ENCODE measurements around the gene BUD31.

BUD31 gene

GRCh38 chr7:99395616-99396327, 13.0 kb upstream of the BUD31 start:
- no peaks in the 10 kb centered on the region for H3K27me3 ChIP-seq (ENCODE audit: insufficient read depth, insufficient read length)
- no peak overlapping the region for H3K9ac ChIP-seq (ENCODE audit: insufficient read length, low read depth)
- no peak for TF ChIP-seq SUZ12 (IDR thresholded peaks at IDR 0.05; ENCODE audit: extremely low read depth, insufficient read depth, insufficient read length)
- TF ChIP-seq ZNF274 (IDR thresholded peaks at IDR 0.05; ENCODE audit: low read depth, low read length) = no peak
- no peak for TF ChIP-seq YY1 (IDR thresholded peaks at IDR 0.05; ENCODE audit: insufficient read depth, insufficient read length)
- no peaks in the 10 kb centered on the region for H3K9me3 ChIP-seq (ENCODE audit: insufficient read depth, low read length)
- DNase-seq (ENCODE audit: low read depth, low spot score) = no peak
- H3K4me3 ChIP-seq (ENCODE audit: insufficient read length, low read depth) = no peak overlapping the region
- peaks cover 13% of the 10 kb centered on the region for H3K4me1 ChIP-seq (ENCODE audit: insufficient read depth, insufficient read length)
- peaks cover 87% of the 10 kb centered on the region for H3K36me3 ChIP-seq (ENCODE audit: insufficient read depth, insufficient read length, low read length)

- H3K9me3 ChIP-seq (ENCODE audit: insufficient read depth, low read length) = no peaks in the 10 kb centered on the region
- no peak overlapping the region for H3K4me3 ChIP-seq (ENCODE audit: insufficient read length, low read depth)
- no peak overlapping the region for H3K9ac ChIP-seq (ENCODE audit: insufficient read length, low read depth)
- no peaks in the 10 kb centered on the region for H3K27me3 ChIP-seq (ENCODE audit: insufficient read depth, insufficient read length)
- no peak for DNase-seq (ENCODE audit: low read depth, low spot score)
- H3K4me1 ChIP-seq (ENCODE audit: insufficient read depth, insufficient read length) = peaks cover 13% of the 10 kb centered on the region
- TF ChIP-seq ZNF274 (IDR thresholded peaks at IDR 0.05; ENCODE audit: low read depth, low read length) = no peak
- no peak for TF ChIP-seq SUZ12 (IDR thresholded peaks at IDR 0.05; ENCODE audit: extremely low read depth, insufficient read depth, insufficient read length)
- no peak for TF ChIP-seq YY1 (IDR thresholded peaks at IDR 0.05; ENCODE audit: insufficient read depth, insufficient read length)
- peaks cover 86% of the 10 kb centered on the region for H3K36me3 ChIP-seq (ENCODE audit: insufficient read depth, insufficient read length, low read length)
Observed at GRCh38 chr7:99396418-99397296, 12.1 kb upstream of the BUD31 start.

- TF ChIP-seq YY1 (IDR thresholded peaks at IDR 0.05; ENCODE audit: insufficient read depth, insufficient read length) = no peak
- no peak for TF ChIP-seq SUZ12 (IDR thresholded peaks at IDR 0.05; ENCODE audit: extremely low read depth, insufficient read depth, insufficient read length)
- TF ChIP-seq ZNF274 (IDR thresholded peaks at IDR 0.05; ENCODE audit: low read depth, low read length) = no peak
- no peaks in the 10 kb centered on the region for H3K27me3 ChIP-seq (ENCODE audit: insufficient read depth, insufficient read length)
- H3K36me3 ChIP-seq (ENCODE audit: insufficient read depth, insufficient read length, low read length) = peaks cover 86% of the 10 kb centered on the region
- no peaks in the 10 kb centered on the region for H3K9me3 ChIP-seq (ENCODE audit: insufficient read depth, low read length)
- DNase-seq (ENCODE audit: low read depth, low spot score) = no peak
- H3K9ac ChIP-seq (ENCODE audit: insufficient read length, low read depth) = no peak overlapping the region
- no peak overlapping the region for H3K4me3 ChIP-seq (ENCODE audit: insufficient read length, low read depth)
- peaks cover 10% of the 10 kb centered on the region for H3K4me1 ChIP-seq (ENCODE audit: insufficient read depth, insufficient read length)
Observed at GRCh38 chr7:99397297-99397983, 11.3 kb upstream of the BUD31 start.

GRCh38 chr7:99398891-99399445, 9.8 kb upstream of the BUD31 start:
- Histone ChIP-seq H3K9me3 (ENCODE audit: insufficient read depth, low read length) (no peaks in the 10 kb centered on the region), H3K4me3 (ENCODE audit: insufficient read length, low read depth) (no peak overlapping the region), H3K36me3 (ENCODE audit: insufficient read depth, insufficient read length, low read length) (peaks cover 92% of the 10 kb centered on the region), H3K9ac (ENCODE audit: insufficient read length, low read depth) (no peak overlapping the region), H3K27me3 (ENCODE audit: insufficient read depth, insufficient read length) (no peaks in the 10 kb centered on the region), H3K4me1 (ENCODE audit: insufficient read depth, insufficient read length) (peaks cover 4% of the 10 kb centered on the region)
- DNase-seq (ENCODE audit: low read depth, low spot score) = no peak
- TF ChIP-seq YY1 (IDR thresholded peaks at IDR 0.05; ENCODE audit: insufficient read depth, insufficient read length) = no peak
- TF ChIP-seq SUZ12 (IDR thresholded peaks at IDR 0.05; ENCODE audit: extremely low read depth, insufficient read depth, insufficient read length) = no peak
- TF ChIP-seq ZNF274 (IDR thresholded peaks at IDR 0.05; ENCODE audit: low read depth, low read length) = no peak

- no peak for DNase-seq (ENCODE audit: low read depth, low spot score)
- H3K36me3 ChIP-seq (ENCODE audit: insufficient read depth, insufficient read length, low read length) = peaks cover 92% of the 10 kb centered on the region
Observed at GRCh38 chr7:99399597-99399996, 9.2 kb upstream of the BUD31 start.

GRCh38 chr7:99402854-99403253, 5.9 kb upstream of the BUD31 start:
- Histone ChIP-seq H3K4me1 (ENCODE audit: insufficient read depth, insufficient read length) (peaks cover 4% of the 10 kb centered on the region), H3K36me3 (ENCODE audit: insufficient read depth, insufficient read length, low read length) (peaks cover 81% of the 10 kb centered on the region), H3K9ac (ENCODE audit: insufficient read length, low read depth) (no peak overlapping the region), H3K27me3 (ENCODE audit: insufficient read depth, insufficient read length) (no peaks in the 10 kb centered on the region), H3K4me3 (ENCODE audit: insufficient read length, low read depth) (no peak overlapping the region), H3K9me3 (ENCODE audit: insufficient read depth, low read length) (no peaks in the 10 kb centered on the region)
- TF ChIP-seq SUZ12 (IDR thresholded peaks at IDR 0.05; ENCODE audit: extremely low read depth, insufficient read depth, insufficient read length) (no peak), YY1 (IDR thresholded peaks at IDR 0.05; ENCODE audit: insufficient read depth, insufficient read length) (no peak), ZNF274 (IDR thresholded peaks at IDR 0.05; ENCODE audit: low read depth, low read length) (no peak)
- no peak for DNase-seq (ENCODE audit: low read depth, low spot score)

More at GRCh38 chr7:99399597-99399996, 9.2 kb upstream of the BUD31 start:
- peaks cover 2% of the 10 kb centered on the region for H3K4me1 ChIP-seq (ENCODE audit: insufficient read depth, insufficient read length)
- H3K9me3 ChIP-seq (ENCODE audit: insufficient read depth, low read length) = no peaks in the 10 kb centered on the region
- H3K27me3 ChIP-seq (ENCODE audit: insufficient read depth, insufficient read length) = no peaks in the 10 kb centered on the region
- H3K4me3 ChIP-seq (ENCODE audit: insufficient read length, low read depth) = no peak overlapping the region
- H3K9ac ChIP-seq (ENCODE audit: insufficient read length, low read depth) = no peak overlapping the region
- no peak for TF ChIP-seq ZNF274 (IDR thresholded peaks at IDR 0.05; ENCODE audit: low read depth, low read length)
- TF ChIP-seq SUZ12 (IDR thresholded peaks at IDR 0.05; ENCODE audit: extremely low read depth, insufficient read depth, insufficient read length) = no peak
- no peak for TF ChIP-seq YY1 (IDR thresholded peaks at IDR 0.05; ENCODE audit: insufficient read depth, insufficient read length)

All from NT2/D1 (cell line).